Nephron progenitor cell (in vitro differentiated cells): ENCODE results near the gene PRSS38.

Source experiments
- DNase-seq: peaks from one replicate; pipeline ENCODE4 v3.0.0; 2021
- H3K27ac Mint-ChIP-seq: 2 replicates; pipeline ENCODE4 v1.8.0; 2021; ENCODE audit warnings: mild to moderate bottlenecking, moderate library complexity, mixed read lengths
- H3K27me3 Mint-ChIP-seq: 2 replicates; pipeline ENCODE4 v1.8.0; 2021; ENCODE audit warnings: mild to moderate bottlenecking, low read depth, mixed read lengths; ENCODE audit not compliant: poor library complexity
- H3K36me3 Mint-ChIP-seq: 2 replicates; pipeline ENCODE4 v1.8.0; 2021; ENCODE audit warnings: low read depth, mixed read lengths
- H3K4me1 Mint-ChIP-seq: 2 replicates; pipeline ENCODE4 v1.8.0; 2021; ENCODE audit warnings: mixed read lengths
- H3K4me3 Mint-ChIP-seq: 2 replicates; pipeline ENCODE4 v1.8.0; 2021; ENCODE audit warnings: mild to moderate bottlenecking, moderate library complexity, mixed read lengths
- H3K9me3 Mint-ChIP-seq: 2 replicates; pipeline ENCODE4 v1.8.0; 2021; ENCODE audit warnings: mild to moderate bottlenecking, moderate library complexity, mixed read lengths
- CTCF ChIP-seq: fragments of 200-600 bp; sonication (generic); IDR thresholded peaks from 2 replicates; pipeline ENCODE4 v1.5.0; 2021; ENCODE audit warnings: antibody characterized with exemption

The PRSS38 gene

GRCh38 chr1:227891223-227891954, 75.9 kb downstream of the PRSS38 start:
- H3K9me3 Mint-ChIP-seq: no peaks in the 10 kb centered on the region
- peaks cover 44% of the 10 kb centered on the region for H3K4me1 Mint-ChIP-seq
- no peaks in the 10 kb centered on the region for H3K36me3 Mint-ChIP-seq
- H3K27me3 Mint-ChIP-seq: peaks cover 10% of the 10 kb centered on the region
- H3K4me3 Mint-ChIP-seq: no peak overlapping the region
- TF ChIP-seq CTCF: no peak
- DNase-seq: peak; percentile 45
- no peak overlapping the region for H3K27ac Mint-ChIP-seq

- Mint-ChIP-seq H3K9me3 (no peaks in the 10 kb centered on the region), H3K27me3 (peaks cover 10% of the 10 kb centered on the region), H3K36me3 (no peaks in the 10 kb centered on the region), H3K4me3 (no peak overlapping the region), H3K4me1 (peaks cover 39% of the 10 kb centered on the region), H3K27ac (no peak overlapping the region)
- no peak for TF ChIP-seq CTCF
- DNase-seq: no peak
These were observed 76.5 kb downstream of the PRSS38 start for GRCh38 chr1:227891955-227892488.

- no peaks in the 10 kb centered on the region for H3K36me3 Mint-ChIP-seq
- peak; percentile 26 for DNase-seq
- peaks cover 10% of the 10 kb centered on the region for H3K27me3 Mint-ChIP-seq
- H3K27ac Mint-ChIP-seq: no peak overlapping the region
- H3K9me3 Mint-ChIP-seq: no peaks in the 10 kb centered on the region
- peaks cover 40% of the 10 kb centered on the region for H3K4me1 Mint-ChIP-seq
- no peak overlapping the region for H3K4me3 Mint-ChIP-seq
- no peak for TF ChIP-seq CTCF
These were observed 77.2 kb downstream of the PRSS38 start for GRCh38 chr1:227892489-227893299.

- Mint-ChIP-seq H3K9me3 (no peaks in the 10 kb centered on the region), H3K27me3 (peaks cover 10% of the 10 kb centered on the region), H3K4me3 (no peak overlapping the region), H3K27ac (no peak overlapping the region), H3K4me1 (peaks cover 38% of the 10 kb centered on the region), H3K36me3 (no peaks in the 10 kb centered on the region)
- no peak for DNase-seq
- no peak for TF ChIP-seq CTCF
These were observed 77.9 kb downstream of the PRSS38 start for GRCh38 chr1:227893300-227893948.

- no peak for DNase-seq
- Mint-ChIP-seq H3K36me3 (no peaks in the 10 kb centered on the region), H3K4me1 (peaks cover 39% of the 10 kb centered on the region), H3K27ac (no peak overlapping the region), H3K4me3 (no peak overlapping the region), H3K9me3 (no peaks in the 10 kb centered on the region), H3K27me3 (peaks cover 10% of the 10 kb centered on the region)
- TF ChIP-seq CTCF: no peak
These were observed 78.7 kb downstream of the PRSS38 start for GRCh38 chr1:227893949-227894721.
